Stomach (tissue), 9 donors: ENCODE data around the gene WEE1. TPM values are rescaled to one million over a fixed set of nuclear protein-coding genes. Genes with fewer than 3 reads are reported as not detected.

Source experiments
- DNase-seq, 2 donors: peaks; one replicate each; pipeline versions ENCODE4 v3.0.0 to v3.0.0-alpha.2; 2013 to 2019
- H3K27ac ChIP-seq, 5 donors: fragments of 200-600 bp in 4 of 5; sonication (generic) in 4 of 5; one replicate each; pipeline ENCODE4 v1.5.1; 2013 to 2019; ENCODE audit warnings: mild to moderate bottlenecking in 1 of 5, moderate library complexity in 1 of 5
- H3K27me3 ChIP-seq, 3 donors: fragments of 200-600 bp; sonication (generic); one replicate each; pipeline ENCODE4 v1.5.1; 2017 to 2019; ENCODE audit warnings: mixed run types in 1 of 3
- H3K36me3 ChIP-seq, 4 donors: fragments of 200-600 bp; sonication (generic); 1 replicate in 3 of 4; 2 replicates in 1 of 4; pipeline ENCODE4 v1.5.1; 2016 to 2019
- H3K4me1 ChIP-seq, 4 donors: fragments of 200-600 bp; sonication (generic); one replicate each; pipeline ENCODE4 v1.5.1; 2016 to 2019
- H3K4me3 ChIP-seq, 4 donors: fragments of 200-600 bp; sonication (generic) in 3 of 4; one replicate each; pipeline ENCODE4 v1.5.1; 2016 to 2019; ENCODE audit warnings: mild to moderate bottlenecking in 1 of 4
- H3K9me3 ChIP-seq, 4 donors: fragments of 200-600 bp; sonication (generic); one replicate each; pipeline ENCODE4 v1.5.1; 2016 to 2019
- CTCF ChIP-seq, 7 experiments: fragments of 450-650 bp in 4 of 7; fragments of 200-600 bp in 3 of 7; sonication (generic) in 3 of 7; IDR thresholded peaks; one replicate each; pipeline ENCODE4 v1.5.1; 2016 to 2019; ENCODE audit warnings: antibody characterized with exemption in 7 of 7, control low read depth in 2 of 7, mild to moderate bottlenecking in 1 of 7
- EP300 ChIP-seq: sonication (generic); formaldehyde crosslinking; IDR thresholded peaks from one replicate; pipeline ENCODE4 v1.6.1; 2017; ENCODE audit warnings: antibody characterized with exemption
- POLR2A ChIP-seq, 4 donors: fragments of 450-650 bp; IDR thresholded peaks; one replicate each; pipeline ENCODE4 v1.6.1; 2016; ENCODE audit warnings: antibody characterized with exemption in 4 of 4, control low read depth in 2 of 4, mild to moderate bottlenecking in 1 of 4, moderate library complexity in 1 of 4
- POLR2AphosphoS5 ChIP-seq, 3 donors: sonication (generic); formaldehyde crosslinking; IDR thresholded peaks; one replicate each; pipeline ENCODE4 v1.6.1; 2016; ENCODE audit warnings: antibody characterized with exemption in 3 of 3
- WGBS, 5 donors: extraction: QIAGEN DNeasy Blood & Tissue Kit in 3 of 5; methylation state at CpG; one replicate each; pipeline versions ENCODE4 v1.1.5 to v1.1.7; 2013 to 2018; 5-methylcytosine and 5-hydroxymethylcytosine counted together
- intact Hi-C: fragments of 100-400 bp; cut with DNase I; formaldehyde crosslinking; loops from one replicate; pipeline ENCODE4 v1.15.1; 2023; ENCODE audit warnings: low total_unique reads
- polyA plus RNA-seq, 3 donors: library from polyadenylated mRNA; stranded (reverse); fragments of 200-250 nt; gene quantifications; one replicate each; pipeline ENCODE4 v1.2.3, GENCODE V29; 2013
- total RNA-seq, 5 donors: library from RNA; depleted of rRNA; stranded (reverse); fragments of >200 nt; gene quantifications; one replicate each; pipeline versions ENCODE4 v1.1.0 to v1.2.3, GENCODE V29; 2014 to 2016
- donor health status: healthy with polysubstance abuse.
- donor health status: Bipolar disorder and iron deficiency.
- donor health status: healthy.

Gene WEE1
- total and polyA plus RNA-seq, 8 donors = 5.0 to 79.1 (median 27.4) TPM

GRCh38 chr11:9609002-9609759 is 35.7 kb downstream of the WEE1 start:
- Histone ChIP-seq H3K9me3 (no peaks in the 10 kb centered on the region), H3K27ac (no peak overlapping the region), H3K27me3 (no peaks in the 10 kb centered on the region), H3K36me3 (no peaks in the 10 kb centered on the region), H3K4me1 (peaks cover 6 to 14% (median 9%) of the 10 kb centered on the region in 4 donors), H3K4me3 (no peak overlapping the region)
- intact Hi-C loops = no loop called here
- no peak for TF ChIP-seq POLR2AphosphoS5 (IDR thresholded peaks at IDR 0.05)
- no peak for TF ChIP-seq EP300
- TF ChIP-seq POLR2A (IDR thresholded peaks at IDR 0.05) = no peak
- no peak for TF ChIP-seq CTCF (IDR thresholded peaks at IDR 0.05)
- DNase-seq = no peak
- 88 to 95% (median 92%) methylated on average over 7 of the region's 7 CpGs for WGBS, 5 donors

GRCh38 chr11:9609841-9610240 is 36.4 kb downstream of the WEE1 start:
- Histone ChIP-seq H3K9me3 (no peaks in the 10 kb centered on the region), H3K27me3 (no peaks in the 10 kb centered on the region), H3K4me3 (no peak overlapping the region), H3K4me1 (peaks cover 10 to 20% (median 15%) of the 10 kb centered on the region in 4 donors), H3K36me3 (no peaks in the 10 kb centered on the region), H3K27ac (no peak overlapping the region)
- 93 to 98% (median 95%) methylated on average over 3 of the region's 3 CpGs for WGBS, 5 donors
- TF ChIP-seq CTCF (IDR thresholded peaks at IDR 0.05) (no peak), POLR2A (IDR thresholded peaks at IDR 0.05) (no peak), POLR2AphosphoS5 (IDR thresholded peaks at IDR 0.05) (no peak), EP300 (no peak)
- no peak for DNase-seq
- intact Hi-C loops = no loop called here

DNA sequence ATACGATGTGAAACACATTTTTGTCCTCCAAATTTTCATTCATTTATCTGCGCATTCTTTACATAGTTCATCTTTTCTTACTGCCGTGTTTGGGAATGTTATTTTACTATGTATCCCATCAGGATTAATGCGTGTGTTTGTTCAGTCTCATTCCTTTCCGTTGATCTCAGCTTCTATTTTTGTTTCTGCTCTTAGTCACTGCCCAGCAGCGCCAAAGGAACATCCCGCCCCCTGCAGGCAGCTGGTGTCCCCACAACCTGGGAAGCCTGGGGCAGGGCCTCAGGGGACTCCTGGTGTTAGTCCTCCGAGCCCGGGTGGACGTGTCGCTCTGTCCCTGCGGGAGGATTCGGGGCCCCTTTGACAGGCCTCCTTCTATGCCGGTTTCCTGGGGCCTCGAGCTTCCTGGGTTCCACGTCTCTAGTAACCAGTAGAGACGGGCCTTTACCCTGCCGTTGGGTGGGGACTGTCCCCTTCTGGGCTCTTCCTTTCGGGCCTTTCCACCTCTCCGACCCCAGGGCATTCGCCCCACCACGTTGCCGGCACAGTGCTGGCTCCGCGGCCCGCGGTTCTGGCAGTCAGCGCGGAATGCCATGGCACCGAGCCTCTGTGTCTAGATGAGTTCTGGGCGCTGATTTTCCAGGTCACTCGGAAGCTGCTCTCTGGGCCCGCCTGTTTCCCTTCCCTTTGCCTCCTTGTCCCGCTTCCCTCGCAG is 39.8 kb downstream of the WEE1 start:
- H3K27ac ChIP-seq = peak overlapping the region; percentile 90 to 96 (median 94)
- no peaks in the 10 kb centered on the region for H3K27me3 ChIP-seq
- peak overlapping the region; percentile 41 to 53 (median 43) for H3K4me3 ChIP-seq
- peak; percentile 93 to 98 for DNase-seq
- H3K4me1 ChIP-seq = peaks cover 10 to 25% (median 18%) of the 10 kb centered on the region in 4 donors
- TF ChIP-seq POLR2AphosphoS5 (IDR thresholded peaks at IDR 0.05) (peak; percentile 82 to 91 (median 88)), EP300 (peak; percentile 17), CTCF (IDR thresholded peaks at IDR 0.05) (peak in 5 of 7 experiments; percentile 89 to 98 (median 95)), POLR2A (IDR thresholded peaks at IDR 0.05) (peak in 2 of 4 donors; percentile 11 to 72)
- no peaks in the 10 kb centered on the region for H3K36me3 ChIP-seq
- intact Hi-C loops = no loop called here
- 0 to 1% (median 0%) methylated on average over 23 to 35 of the region's 35 CpGs for WGBS, 5 donors
- H3K9me3 ChIP-seq = no peaks in the 10 kb centered on the region

GRCh38 chr11:9613830-9614762 is 40.6 kb downstream of the WEE1 start:
- H3K36me3 ChIP-seq = no peaks in the 10 kb centered on the region
- TF ChIP-seq POLR2AphosphoS5 (IDR thresholded peaks at IDR 0.05) = peak; percentile 32 to 84 (median 69)
- peak in 2 of 4 donors; percentile 11 to 46 for TF ChIP-seq POLR2A (IDR thresholded peaks at IDR 0.05)
- TF ChIP-seq CTCF (IDR thresholded peaks at IDR 0.05) = peak in 5 of 7 experiments; percentile 66 to 85 (median 82)
- no peak for TF ChIP-seq EP300
- peak; percentile 88 to 96 for DNase-seq
- H3K9me3 ChIP-seq = no peaks in the 10 kb centered on the region
- H3K27ac ChIP-seq = peak overlapping the region; percentile 90 to 96 (median 94)
- H3K4me3 ChIP-seq = peak overlapping the region; percentile 41 to 53 (median 43)
- intact Hi-C loops = no loop called here
- no peaks in the 10 kb centered on the region for H3K27me3 ChIP-seq
- 0 to 1% (median 1%) methylated on average over 31 to 54 of the region's 54 CpGs for WGBS, 5 donors
- peaks cover 10 to 25% (median 18%) of the 10 kb centered on the region in 4 donors for H3K4me1 ChIP-seq
